ENCODE measurements around the gene SLC35G6. TPM values are rescaled to one million over a fixed set of nuclear protein-coding genes. Genes with fewer than 3 reads are reported as not detected.
A peak's percentile ranks its signal among the peaks of the same experiment; 100 is the strongest.

Gene SLC35G6
- total RNA-seq, 3 donors from 2014 or later (not counting 1 experiment from before 2014, with no cell fraction given) = not detected

DNA sequence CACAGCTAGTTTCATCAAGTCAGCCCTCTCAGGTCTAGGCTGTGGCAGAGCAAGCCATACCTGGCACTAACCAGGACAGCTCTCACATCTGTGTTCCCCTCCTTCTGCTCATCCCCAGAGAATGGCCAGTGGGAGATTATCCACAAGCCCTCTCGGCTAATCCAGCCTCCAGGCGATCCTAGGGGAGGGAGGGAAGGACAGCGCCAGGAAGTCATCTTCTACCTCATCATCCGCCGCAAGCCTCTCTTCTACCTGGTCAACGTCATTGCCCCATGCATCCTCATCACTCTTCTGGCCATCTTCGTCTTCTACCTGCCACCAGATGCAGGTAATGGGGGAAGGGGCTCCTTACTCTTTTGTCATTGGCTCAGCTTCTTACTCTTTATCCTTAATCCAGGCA is 32.8 kb upstream of the SLC35G6 start:
- Histone ChIP-seq H3K36me3 (ENCODE audit: control insufficient read depth, insufficient read depth, low read length) (no peaks in the 10 kb centered on the region), H3K9me3 (ENCODE audit: control insufficient read depth, insufficient read depth, low read length) (no peaks in the 10 kb centered on the region), H3K27ac (ENCODE audit: low read length) (no peak overlapping the region), H3K27me3 (ENCODE audit: control insufficient read depth, insufficient read depth, low read length) (peaks cover 31% of the 10 kb centered on the region), H3K4me3 (ENCODE audit: low read length) (no peak overlapping the region), H3K4me1 (ENCODE audit: control insufficient read depth, insufficient read depth, low read length) (peaks cover 19% of the 10 kb centered on the region)
- Mint-ChIP-seq H3K4me3 (no peak overlapping the region), H3K36me3 (no peaks in the 10 kb centered on the region), H3K27ac (no peak overlapping the region), H3K27me3 (ENCODE audit: low read depth in 2 of 2) (peaks cover 29 to 38% of the 10 kb centered on the region in 2 donors), H3K4me1 (peaks cover 14 to 20% of the 10 kb centered on the region in 2 donors), H3K9me3 (no peaks in the 10 kb centered on the region)
- no peak for DNase-seq
- TF ChIP-seq, protein P1, sequence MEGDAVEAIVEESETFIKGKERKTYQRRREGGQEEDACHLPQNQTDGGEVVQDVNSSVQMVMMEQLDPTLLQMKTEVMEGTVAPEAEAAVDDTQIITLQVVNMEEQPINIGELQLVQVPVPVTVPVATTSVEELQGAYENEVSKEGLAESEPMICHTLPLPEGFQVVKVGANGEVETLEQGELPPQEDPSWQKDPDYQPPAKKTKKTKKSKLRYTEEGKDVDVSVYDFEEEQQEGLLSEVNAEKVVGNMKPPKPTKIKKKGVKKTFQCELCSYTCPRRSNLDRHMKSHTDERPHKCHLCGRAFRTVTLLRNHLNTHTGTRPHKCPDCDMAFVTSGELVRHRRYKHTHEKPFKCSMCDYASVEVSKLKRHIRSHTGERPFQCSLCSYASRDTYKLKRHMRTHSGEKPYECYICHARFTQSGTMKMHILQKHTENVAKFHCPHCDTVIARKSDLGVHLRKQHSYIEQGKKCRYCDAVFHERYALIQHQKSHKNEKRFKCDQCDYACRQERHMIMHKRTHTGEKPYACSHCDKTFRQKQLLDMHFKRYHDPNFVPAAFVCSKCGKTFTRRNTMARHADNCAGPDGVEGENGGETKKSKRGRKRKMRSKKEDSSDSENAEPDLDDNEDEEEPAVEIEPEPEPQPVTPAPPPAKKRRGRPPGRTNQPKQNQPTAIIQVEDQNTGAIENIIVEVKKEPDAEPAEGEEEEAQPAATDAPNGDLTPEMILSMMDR (IDR thresholded peaks at IDR 0.05) = no peak
- 78% methylated on average over 2 of the region's 7 CpGs for WGBS (ENCODE audit: insufficient coverage)
- intact Hi-C loops (cut with micrococcal nuclease) = no loop called here
- no peak for ATAC-seq

DNA sequence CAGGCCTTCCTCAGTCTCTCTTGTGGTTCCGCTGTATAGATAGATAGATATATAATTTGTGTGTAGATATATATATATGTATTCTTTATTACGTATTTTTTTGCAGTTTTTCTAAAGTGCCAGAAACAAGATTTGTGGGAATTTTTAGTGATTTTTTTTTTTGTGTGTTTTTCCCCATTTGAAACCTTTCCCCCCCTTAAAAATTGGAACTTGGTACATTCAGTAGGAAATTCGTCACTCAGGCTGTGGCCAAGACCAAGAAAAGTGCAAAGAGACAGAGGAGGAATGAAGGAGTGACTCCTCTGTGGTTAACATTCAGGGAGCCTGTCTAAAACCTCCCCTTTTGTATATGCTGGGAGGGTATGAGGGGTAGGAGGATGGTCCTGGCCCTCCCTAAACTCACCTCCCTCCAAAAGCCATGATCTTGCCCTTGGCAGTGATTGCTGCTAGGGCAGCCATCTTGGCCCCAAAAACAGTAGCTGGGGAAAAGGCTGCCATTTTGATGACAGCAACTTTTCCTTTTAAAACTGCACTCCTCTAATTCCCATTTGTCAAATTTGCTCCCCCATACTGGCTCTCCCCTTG is 21.2 kb upstream of the SLC35G6 start:
- Histone ChIP-seq H3K4me1 (ENCODE audit: control insufficient read depth, insufficient read depth, low read length) (peaks cover 13% of the 10 kb centered on the region), H3K27ac (ENCODE audit: low read length) (no peak overlapping the region), H3K9me3 (ENCODE audit: control insufficient read depth, insufficient read depth, low read length) (no peaks in the 10 kb centered on the region), H3K27me3 (ENCODE audit: control insufficient read depth, insufficient read depth, low read length) (no peaks in the 10 kb centered on the region), H3K36me3 (ENCODE audit: control insufficient read depth, insufficient read depth, low read length) (peaks cover 22% of the 10 kb centered on the region), H3K4me3 (ENCODE audit: low read length) (no peak overlapping the region)
- Mint-ChIP-seq H3K27ac (peak overlapping the region; percentile 38 to 57), H3K27me3 (ENCODE audit: low read depth in 2 of 2) (no peaks in the 10 kb centered on the region), H3K4me1 (peaks cover 10 to 19% of the 10 kb centered on the region in 2 donors), H3K36me3 (no peaks in the 10 kb centered on the region), H3K4me3 (no peak overlapping the region), H3K9me3 (no peaks in the 10 kb centered on the region)
- no peak for ATAC-seq
- DNase-seq = no peak
- intact Hi-C loops (cut with micrococcal nuclease) = no loop called here
- 90% methylated on average over 3 of the region's 3 CpGs for WGBS (ENCODE audit: insufficient coverage)
- TF ChIP-seq, protein P1 (IDR thresholded peaks at IDR 0.05) = no peak

GRCh38 chr17:7460850-7461660 is 20.2 kb upstream of the SLC35G6 start:
- Histone ChIP-seq H3K9me3 (ENCODE audit: control insufficient read depth, insufficient read depth, low read length) (no peaks in the 10 kb centered on the region), H3K4me3 (ENCODE audit: low read length) (no peak overlapping the region), H3K4me1 (ENCODE audit: control insufficient read depth, insufficient read depth, low read length) (peaks cover 8% of the 10 kb centered on the region), H3K36me3 (ENCODE audit: control insufficient read depth, insufficient read depth, low read length) (peaks cover 28% of the 10 kb centered on the region), H3K27me3 (ENCODE audit: control insufficient read depth, insufficient read depth, low read length) (no peaks in the 10 kb centered on the region), H3K27ac (ENCODE audit: low read length) (no peak overlapping the region)
- Mint-ChIP-seq H3K4me3 (no peak overlapping the region), H3K9me3 (no peaks in the 10 kb centered on the region), H3K27ac (peak overlapping the region in 1 of 2 donors; percentile 24), H3K4me1 (peaks cover 4 to 14% of the 10 kb centered on the region in 2 donors), H3K27me3 (ENCODE audit: low read depth in 2 of 2) (no peaks in the 10 kb centered on the region), H3K36me3 (no peaks in the 10 kb centered on the region)
- DNase-seq (no peak), ATAC-seq (no peak)
- TF ChIP-seq, protein P1 (IDR thresholded peaks at IDR 0.05) = no peak
- intact Hi-C loops (cut with micrococcal nuclease) = no loop called here
- 97% methylated on average over 6 of the region's 7 CpGs for WGBS (ENCODE audit: insufficient coverage)
